ENCODE measurements around the gene TESK1.
"Not testable (repeated sequence)": the region's sequence is repeated elsewhere in the genome, so short reads cannot be mapped to it uniquely, and the experiment has no call there.

Gene TESK1

GRCh38 chr9:35588506-35588905 is 16.6 kb upstream of the TESK1 start:
- H3K4me3 ChIP-seq; DNase-seq (ENCODE audit: low spot score); H3K27ac ChIP-seq: not testable (repeated sequence)

- DNase-seq (ENCODE audit: low spot score) = no peak
Measured at GRCh38 chr9:35593581-35593980, 11.5 kb upstream of the TESK1 start.

GRCh38 chr9:35594471-35594870 is 10.6 kb upstream of the TESK1 start:
- peak; percentile 1 for DNase-seq (ENCODE audit: low spot score)
- no peak overlapping the region for H3K4me3 ChIP-seq
- no peak overlapping the region for H3K27ac ChIP-seq
- no peak for TF ChIP-seq CTCF (IDR thresholded peaks at IDR 0.05)

More at GRCh38 chr9:35593581-35593980, 11.5 kb upstream of the TESK1 start:
- TF ChIP-seq CTCF (IDR thresholded peaks at IDR 0.05) = no peak
- H3K27ac ChIP-seq = no peak overlapping the region
- no peak overlapping the region for H3K4me3 ChIP-seq

GRCh38 chr9:35596907-35597306 is 8.2 kb upstream of the TESK1 start:
- H3K27ac ChIP-seq, H3K4me3 ChIP-seq: not testable (repeated sequence)
- DNase-seq (ENCODE audit: low spot score) = peak; percentile 0

GRCh38 chr9:35598866-35599590 is 6.0 kb upstream of the TESK1 start:
- Histone ChIP-seq H3K4me3 (no peak overlapping the region), H3K27ac (peak overlapping the region in 1 of 2 donors; percentile 64)
- no peak for TF ChIP-seq CTCF (IDR thresholded peaks at IDR 0.05)
- DNase-seq (ENCODE audit: low spot score) = peak; percentile 67

GRCh38 chr9:35599763-35600604 is 5.1 kb upstream of the TESK1 start:
- no peak for TF ChIP-seq CTCF (IDR thresholded peaks at IDR 0.05)
- peak; percentile 64 for DNase-seq (ENCODE audit: low spot score)
- Histone ChIP-seq H3K4me3 (no peak overlapping the region), H3K27ac (peak overlapping the region in 1 of 2 donors; percentile 64)

DNA sequence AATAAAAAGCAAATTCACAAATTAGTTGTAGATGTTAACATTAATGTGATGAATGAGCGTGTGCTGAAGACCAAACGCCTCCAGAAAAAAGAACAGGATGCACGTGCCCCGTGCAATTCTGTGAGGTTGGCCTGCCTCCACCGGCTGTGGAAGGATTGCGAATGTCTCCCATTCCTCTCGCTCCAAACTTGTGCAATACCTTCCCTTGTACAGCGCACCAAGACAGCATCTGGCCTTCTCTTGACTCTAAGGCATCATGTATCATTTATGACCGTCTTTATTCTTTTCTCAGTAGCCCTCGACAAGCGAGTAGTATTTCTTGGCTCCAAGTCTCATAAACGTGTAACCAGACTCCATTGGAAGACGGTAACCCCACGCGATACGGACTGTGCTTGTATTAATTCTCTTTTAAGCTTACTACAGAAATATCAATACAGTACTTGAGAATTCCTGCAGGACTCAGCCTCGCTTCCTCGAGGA is 1.5 kb upstream of the TESK1 start:
- no peak for TF ChIP-seq CTCF (IDR thresholded peaks at IDR 0.05)
- H3K27ac ChIP-seq = peak overlapping the region; percentile 85 to 99
- H3K4me3 ChIP-seq = peak overlapping the region; percentile 65
- peak; percentile 88 for DNase-seq (ENCODE audit: low spot score)
